HG02970 (cell line): ENCODE measurements around the gene DTX2.
"Not testable (repeated sequence)": the region's sequence is repeated elsewhere in the genome, so short reads cannot be mapped to it uniquely, and the experiment has no call there.

Experiments used
- ATAC-seq: cut with Tn5 transposase; IDR thresholded peaks from one replicate; pipeline ENCODE4 v1.9.1; 2021; ENCODE audit warnings: mild to moderate bottlenecking, moderate library complexity, moderate number of reproducible peaks; ENCODE audit not compliant: unreplicated experiment, low FRiP score

Gene DTX2

GRCh38 chr7:76461464-76462101 lies at the start of gene DTX2:
TSS of gene DTX2 (plus strand) at chr7:76461709. CDS start at chr7:76480510, 18,801 bp downstream.
- ATAC-seq = peak; percentile 96

DNA sequence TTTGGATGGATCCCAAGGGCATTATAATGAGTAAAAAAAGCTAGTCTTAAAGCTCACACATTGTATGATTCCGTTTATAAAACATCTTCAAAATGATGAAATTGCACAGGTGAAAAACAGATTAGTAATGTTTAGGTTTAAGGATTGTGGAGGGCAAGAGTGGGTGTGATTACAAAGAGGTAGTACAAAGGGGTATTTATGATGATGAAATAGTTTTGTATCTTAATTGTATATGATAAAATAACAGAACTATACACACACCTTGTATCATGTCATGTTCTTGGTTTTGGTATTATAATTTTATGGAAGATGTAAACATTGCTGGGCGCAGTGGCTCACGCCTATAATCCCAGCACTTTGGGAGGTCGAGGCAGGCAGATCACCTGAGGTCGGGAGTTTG lies 49.3 kb upstream of the DTX2 start:
- no peak for ATAC-seq

DNA sequence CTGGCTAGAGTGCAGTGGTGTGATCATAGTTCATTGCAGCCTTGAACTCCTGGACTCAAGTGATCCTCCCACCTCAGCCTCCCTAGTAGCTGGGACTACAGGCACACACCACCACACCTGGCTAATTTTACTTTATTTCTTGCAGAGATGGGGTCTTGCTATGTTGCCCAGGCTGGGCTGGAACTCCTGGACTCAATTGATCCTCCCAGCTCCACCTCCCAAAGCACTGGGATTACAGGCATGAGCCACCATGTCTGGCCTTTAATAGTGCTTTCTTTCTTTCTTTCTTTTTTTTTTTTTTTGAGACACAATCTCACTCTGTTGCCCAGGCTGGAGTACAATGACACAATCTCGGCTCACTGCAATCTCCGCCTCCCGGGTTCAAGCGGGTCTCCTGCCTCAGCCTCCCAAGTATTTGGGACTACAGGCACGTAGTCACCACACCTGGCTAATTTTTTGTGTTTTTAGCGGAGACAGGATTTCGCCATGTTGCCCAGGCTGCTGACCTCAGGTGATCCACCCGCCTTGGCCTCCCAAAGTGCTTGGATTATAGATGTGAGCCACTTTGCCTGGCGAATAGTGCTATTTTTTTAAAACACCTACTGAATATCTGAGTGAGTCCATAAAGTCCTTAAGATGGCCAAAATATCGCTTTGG lies 43.7 kb upstream of the DTX2 start:
- not testable (repeated sequence) for ATAC-seq

GRCh38 chr7:76421097-76421496 lies 40.4 kb upstream of the DTX2 start:
- not testable (repeated sequence) for ATAC-seq

- ATAC-seq = no peak
Observed at GRCh38 chr7:76423666-76424412, 37.7 kb upstream of the DTX2 start.

- no peak for ATAC-seq
Observed at GRCh38 chr7:76424413-76425111, 36.9 kb upstream of the DTX2 start, which contains the start of gene ZP3. TSS of gene ZP3 (plus strand) at chr7:76424950. CDS start at chr7:76424965, 15 bp downstream.

DNA sequence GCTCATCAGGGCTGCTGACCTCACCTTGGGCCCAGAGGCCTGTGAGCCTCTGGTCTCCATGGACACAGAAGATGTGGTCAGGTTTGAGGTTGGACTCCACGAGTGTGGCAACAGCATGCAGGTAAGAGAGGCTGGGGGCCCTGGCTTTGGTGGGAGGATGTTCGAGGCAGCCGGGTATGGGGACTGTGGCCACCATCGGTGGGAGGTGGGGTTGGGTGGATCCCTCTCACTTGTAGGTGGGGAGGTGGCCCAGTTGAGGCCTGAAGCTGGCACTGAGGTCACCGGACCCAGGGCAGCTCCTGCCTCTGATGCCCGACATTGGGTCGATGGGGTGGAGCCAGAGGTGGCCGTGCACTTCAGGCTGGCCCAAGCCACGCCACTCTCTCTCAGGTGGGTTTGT lies 36.4 kb upstream of the DTX2 start:
- no peak for ATAC-seq

DNA sequence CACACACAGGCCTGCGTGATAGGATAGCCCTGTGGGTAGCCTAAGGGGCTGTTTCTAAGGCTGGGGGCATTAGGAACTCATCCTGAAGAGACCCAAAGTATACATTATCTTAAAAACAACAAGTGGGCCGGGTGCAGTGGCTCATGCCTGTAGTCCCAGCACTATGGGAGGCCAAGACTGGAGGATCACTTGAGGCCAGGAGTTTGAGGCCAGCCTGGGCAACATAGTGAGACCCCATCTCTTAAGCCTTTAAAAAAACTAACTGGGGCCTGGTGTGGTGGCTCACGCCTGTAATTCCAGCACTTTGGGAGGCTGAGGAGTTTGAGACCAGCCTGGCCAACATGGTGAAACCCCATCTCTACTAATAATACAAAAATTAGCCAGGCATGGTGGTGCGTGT lies 36.0 kb upstream of the DTX2 start:
- not testable (repeated sequence) for ATAC-seq

GRCh38 chr7:76426246-76426645 lies 35.3 kb upstream of the DTX2 start:
- no peak for ATAC-seq

DNA sequence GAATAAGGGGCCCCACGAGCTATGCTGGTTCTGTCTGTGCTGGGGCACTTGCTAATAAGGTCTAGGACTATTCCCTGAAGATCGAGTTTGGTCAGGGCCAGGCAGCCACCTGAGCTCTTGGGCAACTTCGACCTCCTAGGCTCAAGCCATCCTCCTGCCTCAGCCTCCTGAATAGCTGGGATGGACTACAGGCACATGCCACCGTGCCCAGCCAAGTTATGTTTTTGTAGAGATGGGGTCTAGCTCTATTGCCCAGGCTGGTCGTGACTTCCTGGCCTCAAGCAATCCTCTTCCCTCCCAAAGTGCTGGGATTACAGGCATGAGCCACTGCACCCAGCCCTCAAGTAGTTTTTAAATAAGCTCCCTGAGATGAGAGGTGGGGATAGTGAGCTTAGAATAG lies 33.9 kb upstream of the DTX2 start:
- no peak for ATAC-seq

GRCh38 chr7:76428149-76428823 lies 33.2 kb upstream of the DTX2 start:
- ATAC-seq = no peak

GRCh38 chr7:76428868-76429805 lies 32.4 kb upstream of the DTX2 start:
- ATAC-seq = no peak

DNA sequence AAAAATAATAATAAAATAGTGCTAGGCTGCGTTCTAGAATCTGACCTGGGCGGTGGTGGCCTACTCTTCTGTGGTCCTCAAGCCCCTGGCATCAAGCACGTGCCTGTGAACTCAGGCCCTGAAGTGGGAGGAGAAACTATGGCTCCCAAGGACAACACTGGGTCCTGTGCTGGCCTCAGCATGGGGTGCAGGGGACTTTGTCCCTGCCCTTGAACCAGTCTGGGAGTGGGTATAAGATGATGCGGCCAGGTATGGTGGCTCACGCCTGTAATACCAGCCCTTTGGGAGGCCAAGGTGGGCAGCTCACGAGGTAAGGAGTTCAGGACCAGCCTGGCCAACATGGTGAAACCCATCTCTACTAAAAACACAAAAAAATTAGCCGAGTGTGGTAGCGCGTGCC lies 31.3 kb upstream of the DTX2 start:
- ATAC-seq = no peak

DNA sequence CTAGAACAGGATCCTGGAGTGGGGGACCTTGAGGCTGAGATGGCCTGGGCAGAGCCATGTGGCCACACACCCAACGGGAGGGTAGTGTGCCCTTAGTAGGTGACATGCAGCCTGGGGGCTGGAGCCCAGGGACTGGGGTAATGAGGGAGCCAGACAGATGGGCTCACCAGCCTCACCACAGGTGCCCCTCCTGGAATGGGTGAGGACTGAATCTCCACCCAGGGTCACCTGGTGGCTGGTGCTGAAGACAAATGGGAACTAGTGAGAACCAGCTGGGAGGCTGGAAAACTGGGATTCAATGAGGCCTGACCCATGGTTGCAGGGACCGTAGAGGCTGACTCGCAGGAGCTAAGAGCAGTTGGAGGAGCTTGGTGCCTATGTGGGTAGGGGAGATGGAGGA lies 30.7 kb upstream of the DTX2 start:
- ATAC-seq = no peak

GRCh38 chr7:76437873-76438272 lies 23.6 kb upstream of the DTX2 start:
- not testable (repeated sequence) for ATAC-seq

GRCh38 chr7:76439120-76439888 lies 22.2 kb upstream of the DTX2 start:
- not testable (repeated sequence) for ATAC-seq

DNA sequence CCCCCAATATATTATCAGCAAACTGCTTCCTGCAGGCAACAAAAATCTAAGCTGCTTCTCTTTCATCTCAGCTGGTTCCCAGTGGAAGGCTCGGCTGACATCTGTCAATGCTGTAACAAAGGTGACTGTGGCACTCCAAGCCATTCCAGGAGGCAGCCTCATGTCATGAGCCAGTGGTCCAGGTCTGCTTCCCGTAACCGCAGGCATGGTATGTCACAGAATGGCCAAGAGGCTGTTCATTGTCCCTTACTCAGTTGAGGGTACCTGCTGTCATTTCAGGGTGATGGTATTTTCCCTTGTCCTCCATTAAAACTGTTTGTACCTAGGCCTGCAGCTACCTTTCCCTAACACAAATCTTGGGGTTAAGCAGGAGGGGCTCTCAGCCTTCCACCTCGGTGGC lies 21.1 kb upstream of the DTX2 start:
- not testable (repeated sequence) for ATAC-seq

DNA sequence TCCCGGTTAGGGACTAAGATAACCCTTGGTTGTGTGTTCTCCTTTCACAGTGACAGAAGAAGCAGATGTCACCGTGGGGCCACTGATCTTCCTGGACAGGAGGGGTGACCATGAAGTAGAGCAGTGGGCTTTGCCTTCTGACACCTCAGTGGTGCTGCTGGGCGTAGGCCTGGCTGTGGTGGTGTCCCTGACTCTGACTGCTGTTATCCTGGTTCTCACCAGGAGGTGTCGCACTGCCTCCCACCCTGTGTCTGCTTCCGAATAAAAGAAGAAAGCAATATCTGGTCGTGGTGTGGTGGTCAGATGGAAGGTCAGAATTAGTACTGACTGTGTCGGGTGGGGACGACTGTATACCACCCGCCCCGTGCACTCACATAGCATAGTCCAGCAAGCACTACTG lies 19.7 kb upstream of the DTX2 start:
- ATAC-seq = not testable (repeated sequence)
